Panc1 (cell line): ENCODE results near the gene SLC35G1. TPM values are rescaled to one million over a fixed set of nuclear protein-coding genes. Genes with fewer than 3 reads are reported as not detected.

Experiments
- ATAC-seq: fragments of 200-7000 bp; cut with Tn5 transposase; 2 replicates; pipeline ENCODE4 v1.9.1; 2020; ENCODE audit warnings: mild to moderate bottlenecking, moderate library complexity
- BruUV-seq: library from RNA; stranded (reverse); fragments of 400-500 nt; replicated peaks from 2 replicates; lab custom pipeline; 2021; lab: Mats Ljungman, UMichigan
- CTCF ChIA-PET: fragments of 300-600 bp; sonication (Branson Sonifier 250); formaldehyde crosslinking; loops from one replicate; lab custom pipeline; 2022; ENCODE audit warnings: antibody characterized with exemption; lab: Charles Lee
- POLR2A ChIA-PET: fragments of 300-600 bp; sonication (Branson Sonifier 250); formaldehyde crosslinking; loops from one replicate; lab custom pipeline; 2022; ENCODE audit warnings: antibody characterized with exemption; lab: Charles Lee
- DNase-seq: peaks from one replicate; pipeline ENCODE4 v3.0.0-alpha.2; 2010; ENCODE audit warnings: low read depth, low spot score
- H3K27ac ChIP-seq: 2 replicates; pipeline ENCODE4 v1.5.1; 2011; ENCODE audit warnings: mild to moderate bottlenecking, low read length, inconsistent platforms
- H3K27me3 ChIP-seq: fragments of 200-500 bp; sonication (Bioruptor generic); 2 replicates; pipeline ENCODE4 v1.6.0; 2014; ENCODE audit warnings: low read length, inconsistent platforms; ENCODE audit not compliant: control insufficient read depth, insufficient read depth
- H3K36me3 ChIP-seq: fragments of 200-500 bp; sonication (Bioruptor generic); 2 replicates; pipeline ENCODE4 v1.5.1; 2014; ENCODE audit warnings: inconsistent platforms, mild to moderate bottlenecking, low read length, moderate library complexity; ENCODE audit not compliant: control insufficient read depth, insufficient read depth
- H3K4me1 ChIP-seq: 2 replicates; pipeline ENCODE4 v1.5.1; 2011; ENCODE audit warnings: inconsistent platforms, mild to moderate bottlenecking, low read length, moderate library complexity; ENCODE audit not compliant: control insufficient read depth, insufficient read depth
- H3K4me3 ChIP-seq, 2 experiments: 2 replicates each; pipeline ENCODE4 v1.5.1; 2011 to 2012; ENCODE audit warnings: low read depth in 2 of 2, low read length in 2 of 2, mild to moderate bottlenecking in 2 of 2, inconsistent platforms in 1 of 2, moderate library complexity in 1 of 2
- H3K9me3 ChIP-seq: fragments of 200-500 bp; sonication (Bioruptor generic); 2 replicates; pipeline ENCODE4 v1.5.1; 2014; ENCODE audit warnings: low read depth, mild to moderate bottlenecking, inconsistent platforms, low read length, moderate library complexity; ENCODE audit not compliant: control insufficient read depth, insufficient read depth
- CTCF ChIP-seq: fragments of 450-650 bp; IDR thresholded peaks from 2 replicates; pipeline ENCODE4 v1.5.1; 2017; ENCODE audit warnings: mild to moderate bottlenecking
- POLR2AphosphoS5 ChIP-seq: IDR thresholded peaks from 2 replicates; pipeline ENCODE4 v1.6.1; 2012; ENCODE audit warnings: mild to moderate bottlenecking, low read depth, low read length, moderate library complexity
- REST ChIP-seq, 2 experiments: IDR thresholded peaks; 2 replicates each; pipeline ENCODE4 v1.6.1; 2011 to 2012; ENCODE audit warnings: low read depth in 2 of 2, control low read depth in 1 of 2, low read length in 1 of 2, mild to moderate bottlenecking in 1 of 2, moderate library complexity in 1 of 2; ENCODE audit not compliant: insufficient read depth in 1 of 2
- SIN3A ChIP-seq: IDR thresholded peaks from 2 replicates; pipeline ENCODE4 v1.6.1; 2012; ENCODE audit warnings: low read depth, mild to moderate bottlenecking, low read length, moderate library complexity, borderline replicate concordance; ENCODE audit not compliant: insufficient read depth
- TCF7L2 ChIP-seq: IDR thresholded peaks from 2 replicates; pipeline ENCODE4 v1.6.1; 2011; ENCODE audit warnings: mild to moderate bottlenecking, low read depth, low read length, inconsistent platforms
- in situ Hi-C: cut with HindIII; loops from 2 replicates; pipeline ENCODE4 v1.10.0; 2016; ENCODE audit warnings: low sequenced_read_pairs, low pct_unique_long_range_greater_than_20kb
- intact Hi-C: fragments of 100-400 bp; cut with micrococcal nuclease; formaldehyde crosslinking; loops from one replicate; pipeline ENCODE4 v1.10.0; 2022; ENCODE audit not compliant: unreplicated experiment
- total RNA-seq: library from RNA; stranded (reverse); gene quantifications from one replicate; pipeline ENCODE4 v1.2.1, GENCODE V29; 2021; ENCODE audit not compliant: unreplicated experiment

Gene SLC35G1
- total RNA-seq, 1 experiment from 2014 or later, result 13.6 TPM

- Histone ChIP-seq H3K36me3 (no peaks in the 10 kb centered on the region), H3K9me3 (no peaks in the 10 kb centered on the region), H3K27ac (no peak overlapping the region), H3K27me3 (no peaks in the 10 kb centered on the region), H3K4me3 (no peak overlapping the region), H3K4me1 (peaks cover 15% of the 10 kb centered on the region)
- TF ChIP-seq POLR2AphosphoS5, result no peak
- TF ChIP-seq REST (IDR thresholded peaks at IDR 0.05; ENCODE audit: insufficient read depth in 1 of 2, low read depth in 2 of 2, low read length in 1 of 2), result no peak
- no peak for TF ChIP-seq SIN3A
- peak; percentile 80 for TF ChIP-seq CTCF
- TF ChIP-seq TCF7L2, result no peak
- intact Hi-C loops, result no loop called here
- BruUV-seq, result no TSS peak
- ChIA-PET POLR2A (interaction anchor here (0.6 kb wide), 1 partner anchor 137 kb away, joined by 3 read pairs; no protein-coding TSS in a partner anchor), CTCF (interaction anchor here (0.6 to 1.1 kb wide), 2 partner anchors 37 to 100 kb away, joined by 3 to 4 read pairs; no protein-coding TSS in a partner anchor)
- in situ Hi-C loops, result no loop called here
- ATAC-seq (no peak), DNase-seq (no peak)
Measured at GRCh38 chr10:93921338-93921737, 27.6 kb downstream of the SLC35G1 start.

- Histone ChIP-seq H3K4me1 (no peaks in the 10 kb centered on the region), H3K36me3 (no peaks in the 10 kb centered on the region), H3K4me3 (no peak overlapping the region), H3K27me3 (no peaks in the 10 kb centered on the region), H3K27ac (no peak overlapping the region), H3K9me3 (no peaks in the 10 kb centered on the region)
- BruUV-seq, result no TSS peak
- intact Hi-C loops, result no loop called here
- in situ Hi-C loops, result no loop called here
- ChIA-PET CTCF (no interaction called here), POLR2A (no interaction called here)
- DNase-seq (no peak), ATAC-seq (no peak)
- TF ChIP-seq CTCF (no peak), REST (IDR thresholded peaks at IDR 0.05; ENCODE audit: insufficient read depth in 1 of 2, low read depth in 2 of 2, low read length in 1 of 2) (no peak), POLR2AphosphoS5 (no peak), TCF7L2 (no peak), SIN3A (no peak)
Measured at GRCh38 chr10:93926613-93927012, 32.8 kb downstream of the SLC35G1 start.
